ENCODE data around the gene PKNOX2.

GRCh38 chr11:125167954-125168835 is 3.6 kb downstream of the PKNOX2 start:
- TF ChIP-seq CTCF (IDR thresholded peaks at IDR 0.05 in 8 of 11, conservative IDR thresholded peaks at IDR 0.05 in 3 of 11) (no peak), POLR2AphosphoS5 (IDR thresholded peaks at IDR 0.05) (no peak), POLR2A (IDR thresholded peaks at IDR 0.05) (no peak)
